ENCODE measurements around the gene SERPINB1. TPM values are rescaled to one million over a fixed set of nuclear protein-coding genes. Genes with fewer than 3 reads are reported as not detected.

The SERPINB1 gene
- total and polyA plus RNA-seq, 9 of the 15 experiments (the other 6 are each of a cell fraction or from before 2014, with no cell fraction given) = 33.9 to 108 (median 63.8) TPM

DNA sequence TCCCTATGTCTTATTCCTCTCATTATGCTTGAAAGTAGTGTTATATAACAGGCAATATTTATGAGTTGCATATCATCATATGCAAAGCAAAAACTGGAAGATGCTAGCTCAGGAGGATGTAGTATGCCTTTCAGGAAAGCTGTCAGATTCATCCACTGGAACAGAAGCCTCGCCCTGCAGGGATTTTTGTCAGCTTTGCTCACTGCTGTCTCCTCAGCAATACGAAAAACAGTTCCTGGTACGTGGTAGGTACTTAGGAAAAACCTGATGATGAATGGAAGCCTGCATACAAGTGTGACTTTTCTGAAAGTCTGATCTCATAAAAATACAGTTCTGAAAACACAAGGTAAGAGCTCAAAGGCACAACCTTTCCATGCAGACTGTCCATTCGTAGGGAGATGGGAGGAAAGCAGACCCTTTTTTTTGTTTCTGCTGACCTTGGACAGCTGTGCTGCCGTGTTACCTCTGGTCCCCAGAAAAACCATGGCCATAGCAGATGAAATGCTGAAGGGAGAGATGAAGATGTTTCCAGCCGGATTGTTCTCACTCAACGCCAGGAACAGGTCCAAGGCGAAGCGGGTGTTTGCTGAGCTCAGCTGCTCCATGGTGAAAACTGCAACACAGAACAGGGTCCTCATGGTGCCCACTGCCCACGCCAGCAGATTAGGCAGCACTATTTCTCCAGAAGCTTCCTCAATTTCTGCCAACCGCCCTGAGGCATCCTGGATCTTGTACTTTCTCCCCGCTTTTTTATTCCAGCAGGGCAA lies 1.5 kb downstream of the SERPINB1 start:
- Histone ChIP-seq H3K27ac (ENCODE audit: extremely low read depth, low read depth, low read length) (peak overlapping the region; percentile 84; the same call in 1 of the 3 replicates), H3K9me3 (replicated peaks; ENCODE audit: control insufficient read depth, insufficient read depth, low read depth, low read length) (no peaks in the 10 kb centered on the region), H3K4me3 (peak overlapping the region; percentile 52; the same call in 1 of the 2 replicates), H2AFZ (ENCODE audit: low read depth, low read length) (no peak overlapping the region), H3K9me1 (ENCODE audit: control insufficient read depth, insufficient read depth, low read length) (no peaks in the 10 kb centered on the region), H3K27me3 (ENCODE audit: control insufficient read depth in 2 of 2, insufficient read depth in 2 of 2, low read length in 2 of 2) (no peaks in the 10 kb centered on the region), H3K79me2 (ENCODE audit: control insufficient read depth, insufficient read depth, low read length) (peaks cover 23% of the 10 kb centered on the region), H3K4me2 (ENCODE audit: insufficient read depth, low read length) (peak overlapping the region; percentile 83), H4K20me1 (replicated peaks; ENCODE audit: control insufficient read depth, insufficient read depth, low read length) (no peaks in the 10 kb centered on the region), H3K9ac (ENCODE audit: insufficient read depth in 1 of 2, low read depth in 2 of 2, low read length in 2 of 2) (peak overlapping the region; percentile 67 to 92; a peak in 3 of 4 replicates), H3K36me3 (ENCODE audit: control insufficient read depth, insufficient read depth, low read length) (peaks cover 45% of the 10 kb centered on the region), H3K4me1 (replicated peaks in 1 of 2; ENCODE audit: control insufficient read depth in 2 of 2, insufficient read depth in 2 of 2, low read length in 2 of 2) (peaks cover 27 to 30% of the 10 kb centered on the region in 2 experiments)
- DNase-seq (ENCODE audit: extremely low read depth in 1 of 4, low spot score in 3 of 4) (no peak), FAIRE-seq (no peak), ATAC-seq (no peak)
- POLR2A ChIA-PET = interaction anchor here (1.0 to 4.0 kb wide), 10 partner anchors 9 to 150 kb away, joined by 3 to 52 read pairs (median 10); partner anchors contain the start of gene SERPINB9
- WGBS (ENCODE audit: insufficient coverage, low coverage, missing lambda C conversion rate) = 78% methylated on average over 12 of the region's 12 CpGs
- intact Hi-C loops (cut with micrococcal nuclease) (no loop called here), in situ Hi-C loops (cut with MboI) (loop anchor here (5.0 kb wide), 2 partner anchors 53 to 212 kb away; no protein-coding TSS in a partner anchor)
- CTCF ChIA-PET (ENCODE audit: low intra/inter-chr PET ratio) = interaction anchor here (0.7 kb wide), 1 partner anchor 184 kb away, joined by 3 read pairs; no protein-coding TSS in a partner anchor
- BruUV-seq (replicated peaks) = TSS peak; percentile 42
- TF ChIP-seq, protein P1, sequence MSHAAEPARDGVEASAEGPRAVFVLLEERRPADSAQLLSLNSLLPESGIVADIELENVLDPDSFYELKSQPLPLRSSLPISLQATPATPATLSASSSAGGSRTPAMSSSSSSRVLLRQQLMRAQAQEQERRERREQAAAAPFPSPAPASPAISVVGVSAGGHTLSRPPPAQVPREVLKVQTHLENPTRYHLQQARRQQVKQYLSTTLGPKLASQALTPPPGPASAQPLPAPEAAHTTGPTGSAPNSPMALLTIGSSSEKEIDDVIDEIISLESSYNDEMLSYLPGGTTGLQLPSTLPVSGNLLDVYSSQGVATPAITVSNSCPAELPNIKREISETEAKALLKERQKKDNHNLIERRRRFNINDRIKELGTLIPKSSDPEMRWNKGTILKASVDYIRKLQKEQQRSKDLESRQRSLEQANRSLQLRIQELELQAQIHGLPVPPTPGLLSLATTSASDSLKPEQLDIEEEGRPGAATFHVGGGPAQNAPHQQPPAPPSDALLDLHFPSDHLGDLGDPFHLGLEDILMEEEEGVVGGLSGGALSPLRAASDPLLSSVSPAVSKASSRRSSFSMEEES (CRISPR knock-in tag; IDR thresholded peaks at IDR 0.05) = no peak
- 0 out of 2 replicates have a peak, but pooled peaks have one; percentile 23 for TF ChIP-seq KLF1 (tag; IDR thresholded peaks at IDR 0.05)
- TF ChIP-seq SP1 (CRISPR knock-in tag; IDR thresholded peaks at IDR 0.05) = 0 out of 2 replicates have a peak, but pooled peaks have one; percentile 19
